ENCODE results near the gene MAG.

The MAG gene

GRCh38 chr19:35331551-35332214 is 39.7 kb downstream of the MAG start:
- H3K27ac ChIP-seq (ENCODE audit: low read depth, low read length, poor library complexity, severe bottlenecking): peak overlapping the region; percentile 95
- H3K27me3 ChIP-seq (ENCODE audit: insufficient read depth, low read length): no peaks in the 10 kb centered on the region
- peaks cover 3% of the 10 kb centered on the region; the same call in 1 of the 2 replicates for H3K79me2 ChIP-seq (ENCODE audit: insufficient read depth, low read length)
- H3F3A ChIP-seq (ENCODE audit: insufficient read depth, low read length): no peaks in the 10 kb centered on the region
- TF ChIP-seq EZH2 (IDR thresholded peaks at IDR 0.05; ENCODE audit: borderline replicate concordance, low read length): no peak
- TF ChIP-seq CTCF (IDR thresholded peaks at IDR 0.05; ENCODE audit: low read length): no peak
- H3K4me3 ChIP-seq (ENCODE audit: low read depth, low read length, poor library complexity, severe bottlenecking): peak overlapping the region; percentile 95
- peaks cover 65% of the 10 kb centered on the region for H3K36me3 ChIP-seq (ENCODE audit: insufficient read depth, low read length)
- peaks cover 81% of the 10 kb centered on the region for H3K4me1 ChIP-seq (ENCODE audit: insufficient read depth, low read length, severe bottlenecking)
- H3K4me2 ChIP-seq (ENCODE audit: low read length): peak overlapping the region; percentile 90
- no peaks in the 10 kb centered on the region for H4K20me1 ChIP-seq (ENCODE audit: insufficient read depth, low read length)
- no peak overlapping the region for H2AFZ ChIP-seq (ENCODE audit: low read length)
- H3K9me2 ChIP-seq (ENCODE audit: low read depth, low read length): no peaks in the 10 kb centered on the region
- H3K9me3 ChIP-seq (ENCODE audit: low read length): no peaks in the 10 kb centered on the region
- peak overlapping the region; percentile 62 for H3K9ac ChIP-seq (ENCODE audit: low read length)

GRCh38 chr19:35332817-35333216 is 40.9 kb downstream of the MAG start:
- H3F3A ChIP-seq (ENCODE audit: insufficient read depth, low read length): no peaks in the 10 kb centered on the region
- no peak overlapping the region for H2AFZ ChIP-seq (ENCODE audit: low read length)
- peak overlapping the region; percentile 90 for H3K4me2 ChIP-seq (ENCODE audit: low read length)
- no peaks in the 10 kb centered on the region for H3K9me2 ChIP-seq (ENCODE audit: low read depth, low read length)
- H3K9me3 ChIP-seq (ENCODE audit: low read length): no peaks in the 10 kb centered on the region
- H3K36me3 ChIP-seq (ENCODE audit: insufficient read depth, low read length): peaks cover 74% of the 10 kb centered on the region
- peak overlapping the region; percentile 95 for H3K27ac ChIP-seq (ENCODE audit: low read depth, low read length, poor library complexity, severe bottlenecking)
- TF ChIP-seq EZH2 (IDR thresholded peaks at IDR 0.05; ENCODE audit: borderline replicate concordance, low read length) (no peak), CTCF (IDR thresholded peaks at IDR 0.05; ENCODE audit: low read length) (no peak)
- peaks cover 3% of the 10 kb centered on the region; the same call in 1 of the 2 replicates for H3K79me2 ChIP-seq (ENCODE audit: insufficient read depth, low read length)
- peak overlapping the region; percentile 57 for H3K9ac ChIP-seq (ENCODE audit: low read length)
- peak overlapping the region; percentile 95 for H3K4me3 ChIP-seq (ENCODE audit: low read depth, low read length, poor library complexity, severe bottlenecking)
- H3K27me3 ChIP-seq (ENCODE audit: insufficient read depth, low read length): no peaks in the 10 kb centered on the region
- H4K20me1 ChIP-seq (ENCODE audit: insufficient read depth, low read length): no peaks in the 10 kb centered on the region
- H3K4me1 ChIP-seq (ENCODE audit: insufficient read depth, low read length, severe bottlenecking): peaks cover 92% of the 10 kb centered on the region

DNA sequence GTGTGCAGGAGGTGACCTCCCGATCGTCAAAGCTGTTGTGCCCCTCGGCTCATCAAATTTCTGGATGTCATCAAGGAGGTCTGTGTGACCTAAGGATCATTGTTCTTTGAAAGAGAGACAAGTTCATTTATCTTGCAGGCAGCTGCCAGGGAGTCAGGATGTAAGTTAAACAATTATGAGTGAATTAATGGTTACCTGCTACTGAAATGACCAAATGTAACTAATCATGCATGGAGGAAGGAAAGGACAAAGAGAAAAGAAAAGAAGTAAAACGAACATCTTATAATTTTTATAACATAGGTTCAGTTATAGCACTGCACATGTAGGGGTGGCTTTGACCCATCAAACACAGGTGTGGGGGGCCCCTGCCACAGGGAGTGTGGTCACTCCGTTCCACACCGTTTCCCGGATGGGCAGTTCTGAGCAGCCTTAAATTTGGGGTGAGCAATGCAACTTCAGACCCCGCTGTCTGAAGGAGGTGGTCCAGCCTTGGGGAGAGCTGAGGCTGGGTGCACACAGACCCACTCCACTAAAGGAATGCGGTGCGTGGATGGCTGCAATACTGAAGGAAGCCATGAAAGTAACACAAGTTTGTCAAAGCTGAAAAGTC is 42.3 kb downstream of the MAG start:
- Histone ChIP-seq H3K4me2 (ENCODE audit: low read length) (peak overlapping the region; percentile 90), H3K9ac (ENCODE audit: low read length) (peak overlapping the region; percentile 57; the same call in 1 of the 2 replicates), H2AFZ (ENCODE audit: low read length) (no peak overlapping the region), H3F3A (ENCODE audit: insufficient read depth, low read length) (no peaks in the 10 kb centered on the region), H3K27ac (ENCODE audit: low read depth, low read length, poor library complexity, severe bottlenecking) (peak overlapping the region; percentile 95), H3K27me3 (ENCODE audit: insufficient read depth, low read length) (no peaks in the 10 kb centered on the region), H3K4me3 (ENCODE audit: low read depth, low read length, poor library complexity, severe bottlenecking) (peak overlapping the region; percentile 95), H3K4me1 (ENCODE audit: insufficient read depth, low read length, severe bottlenecking) (peaks cover 79% of the 10 kb centered on the region), H3K9me3 (ENCODE audit: low read length) (no peaks in the 10 kb centered on the region), H3K79me2 (ENCODE audit: insufficient read depth, low read length) (peaks cover 3% of the 10 kb centered on the region; the same call in 1 of the 2 replicates), H4K20me1 (ENCODE audit: insufficient read depth, low read length) (no peaks in the 10 kb centered on the region), H3K36me3 (ENCODE audit: insufficient read depth, low read length) (peaks cover 85% of the 10 kb centered on the region), H3K9me2 (ENCODE audit: low read depth, low read length) (no peaks in the 10 kb centered on the region)
- TF ChIP-seq CTCF (IDR thresholded peaks at IDR 0.05; ENCODE audit: low read length): no peak
- no peak for TF ChIP-seq EZH2 (IDR thresholded peaks at IDR 0.05; ENCODE audit: borderline replicate concordance, low read length)

Measured in OCI-LY1 (cell line).